GM23248 (cell line): ENCODE measurements around the gene CCDC102B.

Experiments used
- EZH2 ChIP-seq: fragments of 200-600 bp; sonication (generic); IDR thresholded peaks from 2 replicates; pipeline ENCODE4 v1.6.1; 2018; ENCODE audit warnings: antibody characterized with exemption, mild to moderate bottlenecking; ENCODE audit not compliant: insufficient read depth, poor library complexity, severe bottlenecking
- EZH2phosphoT487 ChIP-seq: fragments of 200-600 bp; sonication (generic); IDR thresholded peaks from 2 replicates; pipeline ENCODE4 v1.6.1; 2018; ENCODE audit warnings: antibody characterized with exemption, moderate library complexity, mild to moderate bottlenecking, low read depth; ENCODE audit not compliant: insufficient read depth

GRCh38 chr18:68985172-68985820 is 187.4 kb downstream of the CCDC102B start:
- TF ChIP-seq EZH2phosphoT487: no peak
- TF ChIP-seq EZH2: no peak
